DOHH2 (cell line): ENCODE measurements around the gene CEP112.

Experiments
- H3F3A ChIP-seq: fragments of 200-600 bp; sonication (generic), shearing (Covaris generic); 2 replicates; pipeline ENCODE4 v1.6.0; 2016; ENCODE audit warnings: antibody characterized with exemption, mild to moderate bottlenecking; ENCODE audit not compliant: control insufficient read depth, insufficient read depth
- H3K27ac ChIP-seq: fragments of 200-600 bp; sonication (generic); 2 replicates; pipeline ENCODE4 v1.5.1; 2014; ENCODE audit warnings: low read depth, mild to moderate bottlenecking, low read length, moderate library complexity
- H3K27me3 ChIP-seq: fragments of 200-600 bp; sonication (generic); 2 replicates; pipeline ENCODE4 v1.6.1; 2014; ENCODE audit warnings: mild to moderate bottlenecking, low read length, mixed read lengths; ENCODE audit not compliant: control insufficient read depth
- H3K36me3 ChIP-seq: fragments of 200-600 bp; sonication (generic); 2 replicates; pipeline ENCODE4 v1.6.1; 2014; ENCODE audit warnings: mild to moderate bottlenecking, low read length, moderate library complexity, mixed read lengths; ENCODE audit not compliant: control insufficient read depth
- H3K4me1 ChIP-seq: fragments of 200-600 bp; sonication (generic); 2 replicates; pipeline ENCODE4 v1.6.1; 2014; ENCODE audit warnings: mild to moderate bottlenecking, low read length, mixed read lengths; ENCODE audit not compliant: control insufficient read depth
- H3K4me2 ChIP-seq: fragments of 200-600 bp; sonication (generic); 2 replicates; pipeline ENCODE4 v1.6.0; 2014; ENCODE audit warnings: mild to moderate bottlenecking, low read length, moderate library complexity
- H3K4me3 ChIP-seq: fragments of 200-600 bp; sonication (generic); 2 replicates; pipeline ENCODE4 v1.5.1; 2014; ENCODE audit warnings: mild to moderate bottlenecking, low read length, mixed read lengths
- H3K79me2 ChIP-seq: fragments of 200-600 bp; sonication (generic); 2 replicates; pipeline ENCODE4 v1.6.1; 2014; ENCODE audit warnings: mild to moderate bottlenecking, low read length, mixed read lengths; ENCODE audit not compliant: control insufficient read depth
- H3K9me2 ChIP-seq: fragments of 200-600 bp; sonication (generic); replicated peaks from 2 replicates; pipeline ENCODE4 v1.6.1; 2014; ENCODE audit warnings: mild to moderate bottlenecking, low read length, mixed read lengths; ENCODE audit not compliant: control insufficient read depth
- H3K9me3 ChIP-seq: fragments of 200-600 bp; sonication (generic); 2 replicates; pipeline ENCODE4 v1.6.1; 2014; ENCODE audit warnings: antibody characterized with exemption, low read length, mixed read lengths; ENCODE audit not compliant: control insufficient read depth, insufficient read depth
- H4K20me1 ChIP-seq: fragments of 200-600 bp; sonication (generic); 2 replicates; pipeline ENCODE4 v1.6.0; 2014; ENCODE audit warnings: low read depth, mild to moderate bottlenecking, antibody characterized with exemption, low read length, moderate library complexity; ENCODE audit not compliant: control insufficient read depth, insufficient read depth
- EZH2phosphoT487 ChIP-seq: fragments of 200-600 bp; sonication (generic); IDR thresholded peaks from 2 replicates; pipeline ENCODE4 v1.6.1; 2017; ENCODE audit warnings: borderline replicate concordance, mild to moderate bottlenecking, antibody characterized with exemption, low read length, moderate library complexity, mixed read lengths
- TF ChIP-seq, protein P1 (sequence below): fragments of 200-600 bp; sonication (generic); IDR thresholded peaks from one replicate; pipeline ENCODE4 v1.5.1; 2014; ENCODE audit warnings: antibody characterized with exemption, mild to moderate bottlenecking, low read depth, low read length; ENCODE audit not compliant: poor library complexity, severe bottlenecking

Gene CEP112

DNA sequence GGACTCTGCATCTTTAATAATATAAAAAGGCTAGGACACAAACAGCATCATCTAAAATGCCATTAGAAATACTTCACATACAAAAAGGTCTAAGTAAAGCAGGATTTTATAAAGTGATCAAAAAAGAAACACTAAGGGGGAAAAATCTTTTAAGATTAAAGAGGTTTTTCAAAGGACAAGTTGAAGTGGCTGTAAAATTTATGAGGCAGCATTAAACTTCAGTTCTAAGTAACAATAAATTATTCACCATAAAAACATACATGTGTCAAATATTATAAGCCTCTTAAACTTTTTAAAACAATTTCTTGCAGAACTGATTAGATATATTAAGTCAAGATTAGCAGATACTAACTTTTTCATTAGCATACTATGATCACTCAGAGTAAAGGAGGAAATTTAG lies 20.8 kb downstream of the CEP112 start:
- no peak overlapping the region for H3K4me3 ChIP-seq
- H3K27me3 ChIP-seq, result no peaks in the 10 kb centered on the region
- H3K9me2 ChIP-seq, result no peaks in the 10 kb centered on the region
- no peaks in the 10 kb centered on the region for H3K9me3 ChIP-seq
- no peaks in the 10 kb centered on the region for H3K4me1 ChIP-seq
- TF ChIP-seq, protein P1, sequence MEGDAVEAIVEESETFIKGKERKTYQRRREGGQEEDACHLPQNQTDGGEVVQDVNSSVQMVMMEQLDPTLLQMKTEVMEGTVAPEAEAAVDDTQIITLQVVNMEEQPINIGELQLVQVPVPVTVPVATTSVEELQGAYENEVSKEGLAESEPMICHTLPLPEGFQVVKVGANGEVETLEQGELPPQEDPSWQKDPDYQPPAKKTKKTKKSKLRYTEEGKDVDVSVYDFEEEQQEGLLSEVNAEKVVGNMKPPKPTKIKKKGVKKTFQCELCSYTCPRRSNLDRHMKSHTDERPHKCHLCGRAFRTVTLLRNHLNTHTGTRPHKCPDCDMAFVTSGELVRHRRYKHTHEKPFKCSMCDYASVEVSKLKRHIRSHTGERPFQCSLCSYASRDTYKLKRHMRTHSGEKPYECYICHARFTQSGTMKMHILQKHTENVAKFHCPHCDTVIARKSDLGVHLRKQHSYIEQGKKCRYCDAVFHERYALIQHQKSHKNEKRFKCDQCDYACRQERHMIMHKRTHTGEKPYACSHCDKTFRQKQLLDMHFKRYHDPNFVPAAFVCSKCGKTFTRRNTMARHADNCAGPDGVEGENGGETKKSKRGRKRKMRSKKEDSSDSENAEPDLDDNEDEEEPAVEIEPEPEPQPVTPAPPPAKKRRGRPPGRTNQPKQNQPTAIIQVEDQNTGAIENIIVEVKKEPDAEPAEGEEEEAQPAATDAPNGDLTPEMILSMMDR, result no peak
- TF ChIP-seq EZH2phosphoT487, result no peak
- H3K27ac ChIP-seq, result no peak overlapping the region
- H3K79me2 ChIP-seq, result no peaks in the 10 kb centered on the region
- no peaks in the 10 kb centered on the region for H3F3A ChIP-seq
- H3K4me2 ChIP-seq, result no peak overlapping the region
- H4K20me1 ChIP-seq, result no peaks in the 10 kb centered on the region
- peaks cover 3% of the 10 kb centered on the region; the same call in 1 of the 2 replicates for H3K36me3 ChIP-seq

DNA sequence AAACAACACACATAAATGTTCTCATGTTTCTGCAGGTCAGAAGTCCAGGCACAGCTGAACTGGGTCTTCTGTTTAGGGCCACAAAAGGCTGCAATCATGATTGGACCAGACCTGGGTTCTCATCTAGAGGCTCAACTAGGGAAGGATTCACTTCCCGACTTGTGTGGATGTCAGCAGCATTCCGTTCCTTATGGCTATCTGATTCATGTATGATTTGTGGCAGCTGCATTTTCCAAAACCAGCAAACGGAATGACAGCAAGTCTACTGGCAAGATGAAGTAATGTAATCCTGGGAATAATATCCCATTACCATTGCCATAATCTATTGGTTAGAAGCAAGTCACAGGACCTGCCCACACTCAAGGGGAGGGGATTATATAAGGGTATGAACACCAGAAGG lies 22.1 kb downstream of the CEP112 start:
- Histone ChIP-seq H3K27ac (no peak overlapping the region), H3K9me3 (no peaks in the 10 kb centered on the region), H3K27me3 (no peaks in the 10 kb centered on the region), H4K20me1 (no peaks in the 10 kb centered on the region), H3K36me3 (peaks cover 3% of the 10 kb centered on the region; the same call in 1 of the 2 replicates), H3K79me2 (no peaks in the 10 kb centered on the region), H3F3A (no peaks in the 10 kb centered on the region), H3K9me2 (no peaks in the 10 kb centered on the region), H3K4me1 (peaks cover 5% of the 10 kb centered on the region), H3K4me3 (no peak overlapping the region), H3K4me2 (no peak overlapping the region)
- TF ChIP-seq, protein P1, result no peak
- no peak for TF ChIP-seq EZH2phosphoT487

DNA sequence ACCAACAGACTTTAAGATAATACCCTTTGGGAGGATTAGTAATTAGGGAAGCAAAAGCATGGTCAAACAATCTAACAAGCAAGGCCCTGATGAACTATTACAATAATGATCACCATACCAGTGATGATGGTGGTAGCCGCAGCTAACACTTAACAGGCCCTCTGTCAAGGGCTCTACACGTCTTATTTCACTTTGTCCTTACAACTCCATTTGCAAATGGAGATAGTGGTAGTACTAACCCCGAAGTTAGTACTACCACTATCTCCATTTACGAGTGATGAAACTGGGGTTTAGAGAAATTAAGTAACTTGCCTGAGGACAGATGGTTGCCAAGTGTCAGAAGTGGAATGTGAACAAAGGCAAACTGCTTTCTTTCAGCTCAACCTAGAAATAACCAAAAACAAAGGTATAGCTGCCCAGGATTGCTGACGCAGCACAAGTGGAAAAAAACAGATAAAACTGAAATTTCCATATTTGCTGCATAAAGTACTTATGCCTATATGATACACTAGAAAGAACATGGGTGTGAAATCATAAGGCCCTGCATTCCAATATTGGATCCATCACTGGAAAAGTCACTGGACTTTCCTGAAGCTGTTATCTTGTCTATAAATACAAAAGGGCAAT lies 24.6 kb downstream of the CEP112 start:
- H3K4me1 ChIP-seq, result peaks cover 15% of the 10 kb centered on the region
- no peak overlapping the region for H3K4me2 ChIP-seq
- H3K36me3 ChIP-seq, result peaks cover 3% of the 10 kb centered on the region; the same call in 1 of the 2 replicates
- no peak overlapping the region for H3K27ac ChIP-seq
- no peaks in the 10 kb centered on the region for H3K27me3 ChIP-seq
- no peaks in the 10 kb centered on the region for H3K9me2 ChIP-seq
- H3F3A ChIP-seq, result no peaks in the 10 kb centered on the region
- H4K20me1 ChIP-seq, result no peaks in the 10 kb centered on the region
- H3K79me2 ChIP-seq, result no peaks in the 10 kb centered on the region
- H3K4me3 ChIP-seq, result no peak overlapping the region
- no peaks in the 10 kb centered on the region for H3K9me3 ChIP-seq
- TF ChIP-seq, protein P1, result no peak
- no peak for TF ChIP-seq EZH2phosphoT487
